Measurements from ENCODE around the gene RAMP3. TPM values are rescaled to one million over a fixed set of nuclear protein-coding genes. Genes with fewer than 3 reads are reported as not detected.

RAMP3 gene
- total and polyA plus RNA-seq, 9 of the 15 experiments (the other 6 are each of a cell fraction or from before 2014, with no cell fraction given), result not detected

- TF ChIP-seq ZBTB12 (CRISPR knock-in tag; IDR thresholded peaks at IDR 0.05), result peak; percentile 94
- TF ChIP-seq SRSF9 (IDR thresholded peaks at IDR 0.05; ENCODE audit: borderline replicate concordance, low read depth, low read length), result no peak
- TF ChIP-seq MAFF (IDR thresholded peaks at IDR 0.05; ENCODE audit: low read length), result no peak
- no peak; the same call in 1 of the 2 replicates for TF ChIP-seq ZNF584 (CRISPR knock-in tag; IDR thresholded peaks at IDR 0.05; ENCODE audit: low read depth)
- 0 out of 2 replicates have a peak, but pooled peaks have one; percentile 13 for TF ChIP-seq TARDBP (IDR thresholded peaks at IDR 0.05)
- TF ChIP-seq RFX5 (IDR thresholded peaks at IDR 0.05; ENCODE audit: low read depth, low read length), result no peak
- no peak for TF ChIP-seq TRIM25 (IDR thresholded peaks at IDR 0.05; ENCODE audit: borderline replicate concordance)
- TF ChIP-seq FOXM1 (IDR thresholded peaks at IDR 0.05; ENCODE audit: low read depth), result 0 out of 2 replicates have a peak, but pooled peaks have one; percentile 9
- 0 out of 2 replicates have a peak, but pooled peaks have one; percentile 55 for TF ChIP-seq FOXM1 (CRISPR knock-in tag; IDR thresholded peaks at IDR 0.05; ENCODE audit: low read depth)
- peak; percentile 58 for TF ChIP-seq RBM22 (IDR thresholded peaks at IDR 0.05; ENCODE audit: low read depth, low read length, poor library complexity, severe bottlenecking)
- TF ChIP-seq PCBP1 (IDR thresholded peaks at IDR 0.05; ENCODE audit: low read depth, low read length, poor library complexity, severe bottlenecking), result peak; percentile 94
- peak; percentile 53 for TF ChIP-seq VEZF1 (CRISPR knock-in tag; IDR thresholded peaks at IDR 0.05)
- TF ChIP-seq CBFA2T3 (IDR thresholded peaks at IDR 0.05), result peak; percentile 31
- TF ChIP-seq NR2F6 (CRISPR knock-in tag; IDR thresholded peaks at IDR 0.05), result no peak
- TF ChIP-seq TCFL5 (CRISPR knock-in tag; conservative IDR thresholded peaks at IDR 0.05), result no peak
- TF ChIP-seq BRCA1 (IDR thresholded peaks at IDR 0.05), result no peak
- no peak for TF ChIP-seq BRCA1 (CRISPR knock-in tag; IDR thresholded peaks at IDR 0.05)
- peak in 1 of 2 experiments; percentile 40; a peak in 1 of 4 replicates for TF ChIP-seq ETV6 (IDR thresholded peaks at IDR 0.05; ENCODE audit: borderline replicate concordance in 1 of 2, low read depth in 2 of 2, low read length in 1 of 2)
- peak; percentile 85; the same call in 1 of the 2 replicates for TF ChIP-seq ETV6 (CRISPR knock-in tag; IDR thresholded peaks at IDR 0.05; ENCODE audit: borderline replicate concordance)
- no peak for TF ChIP-seq ZNF217 (CRISPR knock-in tag; IDR thresholded peaks at IDR 0.05)
- no peak for TF ChIP-seq ZBTB8A (IDR thresholded peaks at IDR 0.05; ENCODE audit: partially characterized antibody)
- TF ChIP-seq CTCF (IDR thresholded peaks at IDR 0.05 in 2 of 3, conservative IDR thresholded peaks at IDR 0.05 in 1 of 3; ENCODE audit: insufficient read depth in 2 of 3, low read depth in 1 of 3, low read length in 3 of 3), result peak; percentile 57 to 73 (median 68)
Observed at GRCh38 chr7:45111298-45112223, 46.0 kb upstream of the RAMP3 start, which contains the start of gene TBRG4 (continued).
